Activated T-cell treated with anti-CD3 and anti-CD28 coated beads, Interleukin-2, amount 50 U/mL, for 72 hours (primary cell): Measurements from ENCODE around the gene LYVE1. TPM values are rescaled to one million over a fixed set of nuclear protein-coding genes. Genes with fewer than 3 reads are reported as not detected.

ENCODE experiments used
- ATAC-seq, 2 donors: fragments of 150-1000 bp; cut with Tn5 transposase; replicated peaks in 1 of 2; 2 replicates each; pipeline ENCODE4 v1.10.0; 2021; ENCODE audit warnings: moderate library complexity in 2 of 2, mild to moderate bottlenecking in 1 of 2
- DNase-seq, 2 donors: peaks; one replicate each; pipeline ENCODE4 v3.0.0; 2021 to 2022; ENCODE audit warnings: mixed read lengths in 1 of 2
- H3K27ac Mint-ChIP-seq: one replicate; pipeline ENCODE4 v1.8.0; 2022; ENCODE audit warnings: mild to moderate bottlenecking, moderate library complexity, mixed read lengths
- H3K27me3 Mint-ChIP-seq: one replicate; pipeline ENCODE4 v1.8.0; 2022; ENCODE audit warnings: low read depth, mixed read lengths
- H3K36me3 Mint-ChIP-seq, 2 donors: one replicate each; pipeline ENCODE4 v1.8.0; 2022; ENCODE audit warnings: mixed read lengths in 2 of 2, mild to moderate bottlenecking in 1 of 2; ENCODE audit not compliant: insufficient read depth in 2 of 2
- H3K4me1 Mint-ChIP-seq: one replicate; pipeline ENCODE4 v1.8.0; 2022; ENCODE audit warnings: low read depth, mixed read lengths
- H3K4me3 Mint-ChIP-seq, 2 donors: one replicate each; pipeline ENCODE4 v1.8.0; 2022; ENCODE audit warnings: mild to moderate bottlenecking in 2 of 2, mixed read lengths in 2 of 2, moderate library complexity in 2 of 2
- H3K9me3 Mint-ChIP-seq, 2 donors: one replicate each; pipeline ENCODE4 v1.8.0; 2022; ENCODE audit warnings: mixed read lengths in 2 of 2
- total RNA-seq, 2 donors: library from RNA; stranded (reverse); gene quantifications; one replicate each; pipeline ENCODE4 v1.2.3, GENCODE V29; 2022

LYVE1 gene
- total RNA-seq, 2 donors from 2014 or later = not detected

DNA sequence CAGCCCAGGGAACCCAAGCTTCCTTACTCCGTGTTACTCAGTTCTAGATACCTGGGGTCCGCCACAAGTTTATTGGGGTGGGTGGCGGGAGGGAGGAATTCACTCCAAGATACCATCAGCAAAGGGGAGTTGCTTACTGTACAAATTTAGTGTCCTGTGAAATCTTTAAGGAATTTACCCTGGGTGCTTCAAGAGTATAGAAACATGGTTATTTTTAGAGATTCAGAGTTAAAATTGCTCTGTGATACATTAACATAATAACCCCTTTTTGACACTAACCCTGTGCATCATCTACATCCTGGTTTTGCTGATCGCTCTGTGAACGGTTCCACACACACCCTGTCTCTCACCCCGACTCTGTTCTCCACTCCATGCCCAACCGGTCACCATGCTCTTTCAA, 18.9 kb upstream of the LYVE1 start:
- peaks cover 10% of the 10 kb centered on the region for H3K4me1 Mint-ChIP-seq
- no peak overlapping the region for H3K27ac Mint-ChIP-seq
- H3K27me3 Mint-ChIP-seq = peaks cover 17% of the 10 kb centered on the region
- no peaks in the 10 kb centered on the region for H3K36me3 Mint-ChIP-seq
- H3K4me3 Mint-ChIP-seq = no peak overlapping the region
- no peak for ATAC-seq
- no peak for DNase-seq
- no peaks in the 10 kb centered on the region for H3K9me3 Mint-ChIP-seq

DNA sequence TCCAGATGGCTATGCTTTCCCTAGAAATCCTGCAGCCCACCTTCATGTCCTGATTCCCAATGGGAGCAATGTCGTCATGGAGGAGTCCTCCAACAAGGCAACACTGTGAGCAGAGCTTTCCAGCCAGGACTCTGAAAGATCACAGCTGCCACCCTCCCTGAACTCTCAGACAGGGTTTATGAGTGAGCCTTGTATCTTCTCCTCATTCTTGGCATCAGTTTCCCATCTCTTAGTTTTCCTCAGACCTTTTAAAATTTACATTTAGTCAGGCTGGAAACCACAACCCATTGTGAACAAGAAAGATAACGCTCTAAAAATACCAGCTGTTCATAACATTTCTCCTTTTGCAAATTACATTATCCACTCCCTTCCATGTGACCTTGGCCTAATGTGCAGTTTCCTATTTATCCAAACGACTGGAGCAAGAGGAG, 15.6 kb upstream of the LYVE1 start:
- Mint-ChIP-seq H3K4me3 (no peak overlapping the region), H3K36me3 (no peaks in the 10 kb centered on the region), H3K27me3 (peaks cover 12% of the 10 kb centered on the region), H3K27ac (no peak overlapping the region), H3K9me3 (no peaks in the 10 kb centered on the region), H3K4me1 (peaks cover 10% of the 10 kb centered on the region)
- DNase-seq (no peak), ATAC-seq (no peak)

DNA sequence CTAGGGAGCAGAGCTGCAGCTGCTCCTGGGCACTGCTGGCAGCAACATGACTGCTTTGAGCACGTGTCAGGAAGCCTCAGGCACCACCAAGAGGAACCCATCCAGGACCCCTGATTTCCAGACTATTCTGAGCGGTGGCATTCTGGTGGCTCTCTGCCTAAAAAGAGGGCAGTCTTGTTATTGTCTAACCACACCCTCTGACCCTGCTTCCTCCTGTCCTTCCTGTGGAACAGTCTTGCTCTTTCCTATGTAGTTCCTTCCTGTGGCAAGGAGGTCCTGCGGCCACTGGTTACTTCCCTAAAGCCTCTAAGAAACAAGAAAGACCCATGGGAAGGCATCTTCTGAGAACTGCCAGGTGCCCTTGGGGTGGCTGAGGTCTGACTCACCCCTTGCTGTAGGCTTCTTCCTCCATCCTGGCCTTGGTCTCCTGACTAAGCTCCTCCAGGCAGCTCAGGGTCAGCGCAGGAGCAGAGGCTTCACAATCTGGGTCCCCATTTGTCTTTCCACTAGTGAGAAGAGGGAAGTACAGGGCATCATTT, 13.1 kb upstream of the LYVE1 start:
- Mint-ChIP-seq H3K4me3 (no peak overlapping the region), H3K9me3 (no peaks in the 10 kb centered on the region), H3K27me3 (peaks cover 20% of the 10 kb centered on the region), H3K27ac (no peak overlapping the region), H3K36me3 (no peaks in the 10 kb centered on the region), H3K4me1 (peaks cover 6% of the 10 kb centered on the region)
- no peak for DNase-seq
- ATAC-seq = no peak

DNA sequence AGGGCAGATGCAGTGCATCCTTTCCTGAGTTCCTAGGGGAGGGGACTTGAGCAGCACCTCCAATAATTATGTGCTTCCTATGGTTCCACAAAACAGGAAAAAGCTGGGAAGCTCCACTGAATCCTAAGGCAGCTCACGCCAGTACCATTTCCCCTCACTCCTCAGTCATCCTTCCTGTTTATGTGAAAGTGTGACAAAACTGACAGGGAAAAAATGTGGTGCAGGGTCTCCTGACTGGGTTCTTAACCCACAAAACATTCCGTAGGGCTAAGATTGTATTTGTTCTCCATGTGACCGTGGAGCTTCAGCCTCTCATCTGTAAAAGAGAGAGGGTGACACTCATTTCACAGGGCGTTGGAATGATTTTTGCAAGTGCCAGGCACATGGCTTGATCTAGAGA, 12.2 kb upstream of the LYVE1 start:
- Mint-ChIP-seq H3K36me3 (no peaks in the 10 kb centered on the region), H3K27ac (no peak overlapping the region), H3K4me1 (no peaks in the 10 kb centered on the region), H3K4me3 (no peak overlapping the region), H3K27me3 (peaks cover 20% of the 10 kb centered on the region), H3K9me3 (no peaks in the 10 kb centered on the region)
- no peak for DNase-seq
- no peak for ATAC-seq

DNA sequence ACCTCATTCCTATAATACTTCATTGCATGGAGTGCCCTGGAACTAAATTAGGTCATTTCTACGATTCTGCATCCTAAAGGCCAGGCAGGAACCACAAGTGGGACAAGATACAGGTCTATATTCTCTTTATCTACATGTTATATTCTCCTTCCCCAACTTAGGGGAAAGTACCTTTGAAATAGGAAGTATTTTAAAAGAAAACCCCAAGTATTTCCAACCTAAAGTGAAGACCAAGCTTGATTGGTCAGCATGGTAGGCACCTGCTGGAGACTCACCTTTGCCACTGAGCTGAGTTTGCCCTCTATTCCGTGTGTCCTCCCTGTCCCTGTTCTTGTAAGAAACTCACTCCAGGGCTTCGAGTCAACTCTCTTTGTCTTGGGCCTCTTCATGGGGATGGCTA, 11.2 kb upstream of the LYVE1 start:
- Mint-ChIP-seq H3K4me3 (no peak overlapping the region), H3K36me3 (no peaks in the 10 kb centered on the region), H3K4me1 (no peaks in the 10 kb centered on the region), H3K9me3 (no peaks in the 10 kb centered on the region), H3K27ac (no peak overlapping the region), H3K27me3 (peaks cover 20% of the 10 kb centered on the region)
- ATAC-seq (no peak), DNase-seq (no peak)

DNA sequence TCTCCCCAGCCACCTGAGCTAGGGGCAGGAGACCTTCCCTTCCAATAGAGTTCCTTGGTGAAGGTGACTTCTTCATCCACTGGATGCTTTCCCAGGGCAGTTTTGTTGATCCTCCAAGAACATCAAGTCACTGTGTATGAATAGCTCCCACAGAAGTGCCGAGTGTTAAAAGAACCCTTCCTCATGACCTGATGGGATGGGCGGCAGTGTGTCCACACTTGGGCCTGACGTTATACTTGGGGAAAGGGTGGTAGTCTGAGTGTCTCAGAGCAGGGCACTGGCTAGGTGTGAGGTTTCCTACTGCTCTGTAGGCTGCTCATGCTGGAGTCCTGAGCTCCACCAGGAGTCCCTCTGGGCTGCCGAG, 7.6 kb upstream of the LYVE1 start:
- no peak for ATAC-seq

DNA sequence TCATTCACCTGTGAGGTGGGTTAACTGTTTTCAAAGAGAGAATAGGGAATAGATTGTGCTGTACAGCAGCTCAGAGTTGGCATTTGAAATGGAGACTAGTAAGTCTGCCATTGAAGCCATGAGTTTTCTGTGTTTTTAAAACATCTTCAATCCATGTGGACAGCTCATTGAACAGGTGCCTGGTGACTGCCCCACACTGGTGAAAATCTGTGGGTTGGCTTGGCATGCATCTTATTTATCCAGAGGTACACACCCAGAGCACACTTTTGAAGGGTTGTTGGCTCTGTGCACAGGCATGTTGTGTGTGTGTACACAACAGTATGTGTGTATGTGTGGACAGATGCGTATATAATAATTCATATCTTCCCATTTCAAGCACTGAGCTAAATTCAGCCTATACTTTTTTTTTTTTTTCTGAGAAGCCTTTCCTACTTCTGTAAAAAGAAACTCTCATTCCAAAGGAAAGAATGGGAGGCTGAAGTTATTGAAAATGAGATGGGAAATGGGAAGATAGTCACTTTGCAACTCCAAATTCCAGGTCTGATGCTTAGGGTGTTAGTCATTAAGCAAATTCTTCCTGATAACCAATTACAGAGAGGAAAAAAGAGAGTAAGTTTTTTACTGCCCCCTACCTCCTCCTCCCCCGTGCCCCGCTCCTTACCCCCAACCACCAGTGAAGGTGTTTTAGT, 7.0 kb upstream of the LYVE1 start:
- ATAC-seq = no peak
- Mint-ChIP-seq H3K9me3 (no peaks in the 10 kb centered on the region), H3K27me3 (peaks cover 14% of the 10 kb centered on the region)

More for the DNA sequence above, 7.6 kb upstream of the LYVE1 start:
- H3K27ac Mint-ChIP-seq = no peak overlapping the region
- peaks cover 14% of the 10 kb centered on the region for H3K27me3 Mint-ChIP-seq
- H3K9me3 Mint-ChIP-seq = no peaks in the 10 kb centered on the region
- DNase-seq = no peak
- no peaks in the 10 kb centered on the region for H3K4me1 Mint-ChIP-seq
- H3K4me3 Mint-ChIP-seq = no peak overlapping the region
- H3K36me3 Mint-ChIP-seq = no peaks in the 10 kb centered on the region

DNA sequence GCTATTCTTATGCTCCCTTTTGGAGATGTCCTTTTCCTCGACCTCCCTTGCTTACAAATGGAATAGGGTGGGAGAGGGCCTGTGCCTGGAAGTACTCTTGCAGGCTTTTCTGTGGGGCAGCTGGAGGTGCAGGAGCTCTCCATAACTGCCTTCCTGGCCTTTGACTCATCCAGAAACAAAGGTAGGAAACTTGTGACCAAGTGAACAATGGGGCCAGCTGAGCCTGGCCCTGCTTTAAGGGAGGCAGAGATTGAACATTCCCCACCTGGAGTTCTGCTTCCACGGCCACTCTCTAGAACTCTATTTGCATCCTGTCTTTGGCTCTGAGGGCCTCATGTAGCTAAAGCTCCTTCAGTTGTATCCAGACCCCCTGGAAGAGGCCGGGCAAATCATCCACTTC, 5.1 kb upstream of the LYVE1 start:
- Mint-ChIP-seq H3K9me3 (no peaks in the 10 kb centered on the region), H3K4me3 (no peak overlapping the region), H3K36me3 (no peaks in the 10 kb centered on the region), H3K27me3 (peaks cover 14% of the 10 kb centered on the region), H3K27ac (no peak overlapping the region), H3K4me1 (no peaks in the 10 kb centered on the region)
- ATAC-seq = no peak
- DNase-seq = no peak

More for the DNA sequence above, 7.0 kb upstream of the LYVE1 start:
- Mint-ChIP-seq H3K27ac (no peak overlapping the region), H3K4me1 (no peaks in the 10 kb centered on the region), H3K4me3 (no peak overlapping the region), H3K36me3 (no peaks in the 10 kb centered on the region)
- DNase-seq = no peak

DNA sequence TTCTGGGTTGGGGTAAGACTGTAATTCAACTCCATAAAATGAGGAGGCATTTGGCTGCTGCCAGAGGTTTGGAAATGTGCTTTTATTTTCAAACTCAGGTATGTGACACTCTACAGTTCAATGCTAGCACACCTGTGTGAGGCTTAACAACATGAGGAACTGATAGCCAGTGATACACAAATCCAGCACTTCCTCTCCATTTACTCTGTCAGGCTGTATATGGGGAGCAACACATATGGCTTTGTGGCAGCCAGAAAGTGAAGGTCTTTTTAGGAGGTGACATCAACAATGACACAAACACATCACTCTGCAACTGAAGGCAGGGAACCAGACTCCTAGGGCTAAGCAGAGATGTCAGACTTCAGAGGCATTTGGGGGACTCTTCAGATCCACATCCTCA, 4.6 kb upstream of the LYVE1 start:
- DNase-seq (no peak), ATAC-seq (no peak)
- Mint-ChIP-seq H3K4me1 (no peaks in the 10 kb centered on the region), H3K4me3 (no peak overlapping the region), H3K27ac (no peak overlapping the region), H3K9me3 (no peaks in the 10 kb centered on the region), H3K36me3 (no peaks in the 10 kb centered on the region), H3K27me3 (peaks cover 14% of the 10 kb centered on the region)

DNA sequence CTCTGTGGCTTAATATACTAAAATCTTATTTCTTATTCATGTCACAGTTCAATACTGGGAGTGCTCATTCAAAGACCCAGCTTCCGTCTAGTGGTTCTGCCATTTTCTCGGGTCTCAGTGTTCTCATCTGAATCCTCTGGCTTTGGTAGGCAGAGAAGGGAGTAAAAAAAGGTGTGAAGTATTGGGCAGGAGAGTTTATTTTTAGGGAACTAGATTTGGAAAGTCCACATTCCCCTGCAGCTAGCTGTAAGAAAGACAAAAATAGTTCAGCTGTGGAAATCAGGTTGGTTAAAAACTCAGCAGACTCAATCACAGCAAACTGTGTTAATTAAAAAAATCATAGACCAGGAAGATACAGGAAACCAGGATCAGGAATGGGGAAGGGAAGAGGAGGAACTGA, 4.1 kb upstream of the LYVE1 start:
- no peaks in the 10 kb centered on the region for H3K4me1 Mint-ChIP-seq
- H3K27ac Mint-ChIP-seq = no peak overlapping the region
- DNase-seq = no peak
- ATAC-seq = no peak
- H3K36me3 Mint-ChIP-seq = no peaks in the 10 kb centered on the region
- H3K27me3 Mint-ChIP-seq = peaks cover 14% of the 10 kb centered on the region
- H3K4me3 Mint-ChIP-seq = no peak overlapping the region
- no peaks in the 10 kb centered on the region for H3K9me3 Mint-ChIP-seq

DNA sequence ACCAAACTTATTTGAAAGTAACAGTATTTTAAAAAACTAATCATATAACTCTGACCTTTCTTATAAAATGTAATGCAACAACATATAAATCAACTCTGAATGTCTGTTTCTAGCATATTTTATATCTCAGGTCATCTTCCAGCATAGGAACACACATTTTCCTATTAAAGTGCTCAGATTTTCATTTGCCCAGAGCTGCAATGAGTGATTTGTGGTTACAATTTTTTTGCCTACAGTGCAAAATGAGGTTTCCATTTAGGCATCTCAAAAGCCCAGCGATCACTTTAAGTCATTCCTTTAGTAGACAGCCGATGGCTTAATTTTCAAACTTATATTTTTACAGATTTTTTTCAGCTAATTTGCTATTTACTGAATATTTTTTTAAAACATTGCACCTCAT, 1.0 kb downstream of the LYVE1 start:
- H3K27ac Mint-ChIP-seq = no peak overlapping the region
- H3K4me3 Mint-ChIP-seq = no peak overlapping the region
- no peaks in the 10 kb centered on the region for H3K9me3 Mint-ChIP-seq
- DNase-seq (no peak), ATAC-seq (no peak)
- H3K27me3 Mint-ChIP-seq = peaks cover 6% of the 10 kb centered on the region
- H3K4me1 Mint-ChIP-seq = no peaks in the 10 kb centered on the region
- no peaks in the 10 kb centered on the region for H3K36me3 Mint-ChIP-seq

DNA sequence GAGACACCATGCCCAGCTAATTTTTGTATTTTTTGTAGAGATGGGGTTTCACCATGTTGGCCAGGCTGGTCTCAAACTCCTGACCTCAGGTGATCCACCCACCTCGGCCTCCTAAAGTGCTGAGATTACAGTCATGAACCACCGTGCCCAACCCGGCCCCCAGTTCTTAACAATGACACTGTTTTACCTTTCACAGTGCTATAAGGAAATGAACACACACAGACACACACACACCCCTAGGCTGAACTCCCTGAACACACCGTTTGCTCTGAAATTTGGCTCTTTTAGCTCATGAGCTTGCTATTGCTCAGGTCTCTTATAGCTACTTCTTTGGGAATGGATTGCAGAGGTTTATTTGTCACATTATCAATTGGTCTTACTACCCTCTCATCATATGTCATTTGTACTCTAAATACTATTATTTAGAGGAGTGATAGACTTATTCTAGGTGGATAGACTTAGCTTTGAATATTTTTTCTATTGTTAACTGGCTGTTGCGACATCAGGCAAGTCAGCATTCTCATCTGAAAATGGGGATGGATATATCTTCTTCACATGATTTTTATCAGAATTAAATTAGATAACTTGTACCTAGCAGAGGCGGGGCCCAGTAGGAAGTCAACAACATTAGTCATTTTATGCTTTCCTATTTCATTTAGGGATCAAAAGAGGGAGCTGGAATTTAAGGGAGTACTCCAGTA, 2.1 kb downstream of the LYVE1 start:
- H3K4me1 Mint-ChIP-seq = no peaks in the 10 kb centered on the region
- H3K9me3 Mint-ChIP-seq = no peaks in the 10 kb centered on the region
- H3K4me3 Mint-ChIP-seq = no peak overlapping the region
- DNase-seq = no peak
- ATAC-seq = no peak
- no peaks in the 10 kb centered on the region for H3K36me3 Mint-ChIP-seq
- no peak overlapping the region for H3K27ac Mint-ChIP-seq
- no peaks in the 10 kb centered on the region for H3K27me3 Mint-ChIP-seq

DNA sequence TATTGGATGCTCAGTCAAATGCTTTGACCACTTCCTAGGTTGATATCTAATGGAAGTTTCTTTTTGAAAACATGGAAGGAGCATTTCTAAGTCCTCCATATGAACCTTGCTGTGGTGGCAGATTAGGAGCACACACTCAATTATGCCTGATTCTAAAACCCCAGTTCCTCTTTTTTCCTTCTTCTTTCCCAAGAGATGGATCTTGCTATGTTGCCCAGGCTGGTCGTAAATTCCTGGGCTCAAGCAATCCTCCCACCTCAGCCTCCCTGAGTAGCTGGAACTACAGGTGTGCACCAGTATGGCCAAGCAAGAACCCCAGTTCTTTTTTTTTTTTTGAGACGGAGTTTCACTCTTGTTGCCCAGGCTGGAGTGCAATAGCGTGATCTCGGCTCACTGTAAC, 3.0 kb downstream of the LYVE1 start:
- Mint-ChIP-seq H3K4me1 (no peaks in the 10 kb centered on the region), H3K36me3 (no peaks in the 10 kb centered on the region), H3K27me3 (no peaks in the 10 kb centered on the region), H3K27ac (no peak overlapping the region), H3K9me3 (no peaks in the 10 kb centered on the region), H3K4me3 (no peak overlapping the region)
- ATAC-seq (no peak), DNase-seq (no peak)
